ENCODE data around the gene IL9.

DNA sequence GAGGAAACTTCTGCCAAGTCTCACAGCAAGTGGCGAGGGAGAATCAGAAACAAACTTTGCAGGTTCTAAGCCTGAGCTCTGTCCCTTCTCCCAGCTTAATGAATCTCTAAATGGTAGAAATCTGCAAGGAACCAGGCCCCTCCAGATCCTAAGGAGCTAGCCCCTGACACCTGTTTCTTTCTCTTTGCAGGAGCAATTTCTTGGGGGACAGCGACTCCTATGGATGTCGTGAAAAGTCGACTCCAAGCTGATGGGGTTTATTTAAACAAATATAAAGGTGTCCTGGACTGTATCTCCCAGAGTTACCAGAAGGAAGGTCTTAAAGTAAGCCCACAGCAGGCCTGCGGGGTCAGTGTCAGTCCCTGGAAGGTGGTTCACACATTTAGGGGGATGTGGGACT is 21.8 kb downstream of the IL9 start:
- TF ChIP-seq, protein P1, sequence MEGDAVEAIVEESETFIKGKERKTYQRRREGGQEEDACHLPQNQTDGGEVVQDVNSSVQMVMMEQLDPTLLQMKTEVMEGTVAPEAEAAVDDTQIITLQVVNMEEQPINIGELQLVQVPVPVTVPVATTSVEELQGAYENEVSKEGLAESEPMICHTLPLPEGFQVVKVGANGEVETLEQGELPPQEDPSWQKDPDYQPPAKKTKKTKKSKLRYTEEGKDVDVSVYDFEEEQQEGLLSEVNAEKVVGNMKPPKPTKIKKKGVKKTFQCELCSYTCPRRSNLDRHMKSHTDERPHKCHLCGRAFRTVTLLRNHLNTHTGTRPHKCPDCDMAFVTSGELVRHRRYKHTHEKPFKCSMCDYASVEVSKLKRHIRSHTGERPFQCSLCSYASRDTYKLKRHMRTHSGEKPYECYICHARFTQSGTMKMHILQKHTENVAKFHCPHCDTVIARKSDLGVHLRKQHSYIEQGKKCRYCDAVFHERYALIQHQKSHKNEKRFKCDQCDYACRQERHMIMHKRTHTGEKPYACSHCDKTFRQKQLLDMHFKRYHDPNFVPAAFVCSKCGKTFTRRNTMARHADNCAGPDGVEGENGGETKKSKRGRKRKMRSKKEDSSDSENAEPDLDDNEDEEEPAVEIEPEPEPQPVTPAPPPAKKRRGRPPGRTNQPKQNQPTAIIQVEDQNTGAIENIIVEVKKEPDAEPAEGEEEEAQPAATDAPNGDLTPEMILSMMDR (IDR thresholded peaks at IDR 0.05), result no peak
- TF ChIP-seq POLR2A (IDR thresholded peaks at IDR 0.05) (no peak), EP300 (IDR thresholded peaks at IDR 0.05) (no peak)
